Effector memory CD8-positive, alpha-beta T cell (primary cell): ENCODE results near the gene DIPK1A.
"Not testable (repeated sequence)": the region's sequence is repeated elsewhere in the genome, so short reads cannot be mapped to it uniquely, and the experiment has no call there.

Source experiments
- ATAC-seq: fragments of 150-1000 bp; cut with Tn5 transposase; replicated peaks from 2 replicates; pipeline ENCODE4 v1.10.0; 2021; ENCODE audit warnings: mild to moderate bottlenecking, moderate library complexity
- DNase-seq, 3 experiments: peaks; one replicate each; pipeline ENCODE4 v3.0.0; 2021
- H3K27ac Mint-ChIP-seq, 2 donors: one replicate each; pipeline ENCODE4 v1.8.0; 2022; ENCODE audit warnings: mild to moderate bottlenecking in 2 of 2, mixed read lengths in 2 of 2, moderate library complexity in 2 of 2
- H3K27me3 Mint-ChIP-seq, 2 donors: one replicate each; pipeline ENCODE4 v1.8.0; 2022; ENCODE audit warnings: mixed read lengths in 2 of 2
- H3K36me3 Mint-ChIP-seq: one replicate; pipeline ENCODE4 v1.8.0; 2022; ENCODE audit warnings: mild to moderate bottlenecking, moderate library complexity, mixed read lengths; ENCODE audit not compliant: insufficient read depth
- H3K4me1 Mint-ChIP-seq, 2 donors: one replicate each; pipeline ENCODE4 v1.8.0; 2022; ENCODE audit warnings: low read depth in 2 of 2, mixed read lengths in 2 of 2
- H3K4me3 Mint-ChIP-seq, 2 donors: one replicate each; pipeline ENCODE4 v1.8.0; 2022; ENCODE audit warnings: mild to moderate bottlenecking in 2 of 2, mixed read lengths in 2 of 2, moderate library complexity in 2 of 2
- H3K9me3 Mint-ChIP-seq, 2 donors: one replicate each; pipeline ENCODE4 v1.8.0; 2022; ENCODE audit warnings: mixed read lengths in 2 of 2

The DIPK1A gene

GRCh38 chr1:92913093-92913819, 48.0 kb downstream of the DIPK1A start:
- H3K27ac Mint-ChIP-seq: peak overlapping the region in 1 of 2 donors; percentile 20
- peaks cover 3 to 18% of the 10 kb centered on the region in 2 donors for H3K4me1 Mint-ChIP-seq
- ATAC-seq: no peak

GRCh38 chr1:92910081-92910480, 51.2 kb downstream of the DIPK1A start:
- ATAC-seq (no peak), DNase-seq (no peak)
- Mint-ChIP-seq H3K4me1 (peaks cover 5 to 18% of the 10 kb centered on the region in 2 donors), H3K27ac (no peak overlapping the region), H3K27me3 (no peaks in the 10 kb centered on the region), H3K36me3 (no peaks in the 10 kb centered on the region), H3K9me3 (no peaks in the 10 kb centered on the region), H3K4me3 (no peak overlapping the region)

More at GRCh38 chr1:92913093-92913819, 48.0 kb downstream of the DIPK1A start:
- Mint-ChIP-seq H3K27me3 (no peaks in the 10 kb centered on the region), H3K9me3 (no peaks in the 10 kb centered on the region), H3K36me3 (no peaks in the 10 kb centered on the region), H3K4me3 (no peak overlapping the region)
- DNase-seq: no peak

- Mint-ChIP-seq H3K9me3 (no peaks in the 10 kb centered on the region), H3K36me3 (no peaks in the 10 kb centered on the region), H3K27ac (no peak overlapping the region), H3K4me3 (no peak overlapping the region), H3K27me3 (no peaks in the 10 kb centered on the region), H3K4me1 (peaks cover 5 to 16% of the 10 kb centered on the region in 2 donors)
- ATAC-seq (no peak), DNase-seq (no peak)
Observed at GRCh38 chr1:92909321-92909720, 51.9 kb downstream of the DIPK1A start.

GRCh38 chr1:92907949-92908684, 53.1 kb downstream of the DIPK1A start:
- H3K9me3 Mint-ChIP-seq: no peaks in the 10 kb centered on the region
- no peak for ATAC-seq
- no peak overlapping the region for H3K4me3 Mint-ChIP-seq
- no peaks in the 10 kb centered on the region for H3K36me3 Mint-ChIP-seq
- H3K4me1 Mint-ChIP-seq: peaks cover 6 to 12% of the 10 kb centered on the region in 2 donors
- no peak for DNase-seq
- no peaks in the 10 kb centered on the region for H3K27me3 Mint-ChIP-seq
- peak overlapping the region in 1 of 2 donors; percentile 47 for H3K27ac Mint-ChIP-seq

- Mint-ChIP-seq H3K27ac (peak overlapping the region in 1 of 2 donors; percentile 54), H3K4me1 (peaks cover 10 to 13% of the 10 kb centered on the region in 2 donors), H3K4me3 (no peak overlapping the region), H3K36me3 (no peaks in the 10 kb centered on the region), H3K9me3 (no peaks in the 10 kb centered on the region), H3K27me3 (no peaks in the 10 kb centered on the region)
- no peak for DNase-seq
- ATAC-seq: no peak
Observed at GRCh38 chr1:92903765-92904164, 57.5 kb downstream of the DIPK1A start.

- no peaks in the 10 kb centered on the region for H3K36me3 Mint-ChIP-seq
- peaks cover 4 to 7% of the 10 kb centered on the region in 2 donors for H3K4me1 Mint-ChIP-seq
- H3K27me3 Mint-ChIP-seq: no peaks in the 10 kb centered on the region
- no peak for DNase-seq
- H3K9me3 Mint-ChIP-seq: no peaks in the 10 kb centered on the region
- H3K4me3 Mint-ChIP-seq: no peak overlapping the region
- no peak for ATAC-seq
- no peak overlapping the region for H3K27ac Mint-ChIP-seq
Observed at GRCh38 chr1:92902406-92902744, 58.9 kb downstream of the DIPK1A start.

GRCh38 chr1:92901699-92902405, 59.4 kb downstream of the DIPK1A start:
- peaks cover 4 to 7% of the 10 kb centered on the region in 2 donors for H3K4me1 Mint-ChIP-seq
- H3K36me3 Mint-ChIP-seq: no peaks in the 10 kb centered on the region
- DNase-seq (no peak), ATAC-seq (no peak)
- no peaks in the 10 kb centered on the region for H3K9me3 Mint-ChIP-seq
- H3K27me3 Mint-ChIP-seq: no peaks in the 10 kb centered on the region
- no peak overlapping the region for H3K4me3 Mint-ChIP-seq
- no peak overlapping the region for H3K27ac Mint-ChIP-seq

- DNase-seq (no peak), ATAC-seq (no peak)
- H3K4me1 Mint-ChIP-seq: peaks cover 4 to 7% of the 10 kb centered on the region in 2 donors
- no peaks in the 10 kb centered on the region for H3K27me3 Mint-ChIP-seq
- H3K27ac Mint-ChIP-seq: no peak overlapping the region
- H3K9me3 Mint-ChIP-seq: no peaks in the 10 kb centered on the region
- H3K36me3 Mint-ChIP-seq: no peaks in the 10 kb centered on the region
- H3K4me3 Mint-ChIP-seq: no peak overlapping the region
Observed at GRCh38 chr1:92901126-92901525, 60.1 kb downstream of the DIPK1A start.

- no peaks in the 10 kb centered on the region for H3K27me3 Mint-ChIP-seq
- H3K9me3 Mint-ChIP-seq: no peaks in the 10 kb centered on the region
- no peak overlapping the region for H3K27ac Mint-ChIP-seq
- ATAC-seq (no peak), DNase-seq (no peak)
- peaks cover 5 to 7% of the 10 kb centered on the region in 2 donors for H3K4me1 Mint-ChIP-seq
- no peaks in the 10 kb centered on the region for H3K36me3 Mint-ChIP-seq
- no peak overlapping the region for H3K4me3 Mint-ChIP-seq
Observed at GRCh38 chr1:92900539-92900938, 60.7 kb downstream of the DIPK1A start.

- H3K27me3 Mint-ChIP-seq: no peaks in the 10 kb centered on the region
- no peaks in the 10 kb centered on the region for H3K36me3 Mint-ChIP-seq
- H3K4me3 Mint-ChIP-seq: no peak overlapping the region
- ATAC-seq (no peak), DNase-seq (no peak)
- H3K4me1 Mint-ChIP-seq: peaks cover 7 to 8% of the 10 kb centered on the region in 2 donors
- no peaks in the 10 kb centered on the region for H3K9me3 Mint-ChIP-seq
- H3K27ac Mint-ChIP-seq: no peak overlapping the region
Observed at GRCh38 chr1:92899780-92900179, 61.5 kb downstream of the DIPK1A start.

- H3K4me3 Mint-ChIP-seq, H3K9me3 Mint-ChIP-seq, H3K27me3 Mint-ChIP-seq, ATAC-seq, H3K4me1 Mint-ChIP-seq, DNase-seq, H3K36me3 Mint-ChIP-seq, H3K27ac Mint-ChIP-seq: not testable (repeated sequence)
Observed at GRCh38 chr1:92898053-92898452, 63.2 kb downstream of the DIPK1A start.

GRCh38 chr1:92887465-92887864, 73.8 kb downstream of the DIPK1A start:
- Mint-ChIP-seq H3K9me3 (no peaks in the 10 kb centered on the region), H3K4me3 (no peak overlapping the region), H3K4me1 (peaks cover 16 to 23% of the 10 kb centered on the region in 2 donors), H3K36me3 (peaks cover 3% of the 10 kb centered on the region), H3K27me3 (no peaks in the 10 kb centered on the region), H3K27ac (peak overlapping the region in 1 of 2 donors; percentile 79)
- DNase-seq (no peak), ATAC-seq (no peak)

- peak overlapping the region in 1 of 2 donors; percentile 79 for H3K27ac Mint-ChIP-seq
- H3K36me3 Mint-ChIP-seq: peaks cover 3% of the 10 kb centered on the region
- no peaks in the 10 kb centered on the region for H3K27me3 Mint-ChIP-seq
- ATAC-seq (no peak), DNase-seq (no peak)
- no peaks in the 10 kb centered on the region for H3K9me3 Mint-ChIP-seq
- H3K4me1 Mint-ChIP-seq: peaks cover 18 to 26% of the 10 kb centered on the region in 2 donors
- H3K4me3 Mint-ChIP-seq: no peak overlapping the region
Observed at GRCh38 chr1:92886886-92887419, 74.3 kb downstream of the DIPK1A start.
